CD4-positive, alpha-beta T cell treated with Interleukin-12 subunit alpha and Interleukin-12 subunit beta, for 1 hour (primary cell): ENCODE measurements around the gene GGTLC3.
"Not testable (repeated sequence)": the region's sequence is repeated elsewhere in the genome, so short reads cannot be mapped to it uniquely, and the experiment has no call there.

ENCODE experiments used
- DNase-seq: peaks from one replicate; pipeline ENCODE4 v3.0.0-alpha.2; 2020

The GGTLC3 gene

GRCh38 chr22:18512378-18512777 lies 5.6 kb downstream of the GGTLC3 start:
- not testable (repeated sequence) for DNase-seq

- DNase-seq: not testable (repeated sequence)
Measured at GRCh38 chr22:18511327-18511726, 6.6 kb downstream of the GGTLC3 start.

GRCh38 chr22:18496227-18496626 lies 21.7 kb downstream of the GGTLC3 start:
- not testable (repeated sequence) for DNase-seq
